Dermis blood vessel endothelial cell (primary cell): ENCODE measurements around the gene PARD3. TPM values are rescaled to one million over a fixed set of nuclear protein-coding genes. Genes with fewer than 3 reads are reported as not detected.
"Not testable (repeated sequence)": the region's sequence is repeated elsewhere in the genome, so short reads cannot be mapped to it uniquely, and the experiment has no call there.

Experiments used
- DNase-seq: peaks from one replicate; pipeline ENCODE4 v3.0.0; 2010
- total RNA-seq: library from RNA; depleted of rRNA; stranded (reverse); fragments of >200 nt; gene quantifications from 2 replicates; pipeline ENCODE4 v1.2.3, GENCODE V29; 2014

PARD3 gene
- total RNA-seq, 1 donor from 2014 or later = 36.4 TPM

DNA sequence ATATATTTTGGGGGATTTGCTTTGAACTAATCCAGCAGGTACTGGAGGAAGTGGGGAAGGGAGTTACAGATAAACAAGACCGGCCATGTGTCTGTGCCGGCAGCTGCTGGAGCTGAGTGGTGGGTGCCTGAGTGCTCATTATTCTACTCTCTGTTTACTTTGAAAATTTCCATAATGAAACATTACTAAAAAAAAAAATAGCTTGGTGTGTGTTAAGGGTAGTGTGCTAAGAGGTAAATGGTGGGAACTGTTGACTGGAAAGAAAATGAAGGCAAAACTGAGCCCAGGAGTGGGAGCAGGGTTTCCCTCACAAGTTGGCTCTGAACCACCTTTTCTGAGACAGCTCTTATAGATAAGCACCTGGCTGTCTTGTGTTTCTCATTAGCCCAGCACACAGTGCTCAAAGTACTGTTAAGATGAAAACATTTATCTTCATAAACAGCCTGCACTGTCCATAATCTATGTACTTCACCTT is 50.6 kb downstream of the PARD3 start:
- DNase-seq = no peak

DNA sequence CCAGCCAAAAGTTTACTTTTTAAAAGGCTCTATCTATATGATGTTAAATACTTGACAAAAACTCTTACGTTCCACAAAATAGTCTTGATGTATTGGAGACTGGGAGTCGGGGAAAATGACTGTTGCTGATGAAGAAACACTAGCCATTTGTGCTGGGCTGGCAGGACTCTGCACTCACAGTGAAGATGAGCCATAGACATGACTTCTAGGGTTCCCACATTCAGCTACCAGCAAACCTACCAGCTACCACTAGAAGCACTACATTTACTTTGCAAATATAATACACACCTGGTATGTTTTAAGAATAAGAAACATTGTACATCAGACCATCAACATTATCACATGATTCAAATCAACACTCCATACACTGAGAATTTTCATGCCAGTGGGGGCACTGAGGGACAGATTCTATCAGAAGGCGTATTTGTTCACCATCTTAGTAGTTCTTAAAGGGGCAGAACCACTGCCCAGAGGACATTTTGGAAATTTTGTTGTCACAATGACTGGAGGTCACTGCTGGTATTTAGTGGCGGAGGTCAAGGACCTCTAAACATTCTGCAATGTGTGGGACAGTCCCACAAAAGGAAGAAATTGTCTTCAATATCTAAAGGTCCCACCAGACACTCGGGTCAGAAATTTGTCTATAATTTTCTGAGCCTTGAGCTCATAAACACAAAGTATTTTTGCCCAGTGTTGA is 52.3 kb downstream of the PARD3 start:
- no peak for DNase-seq

DNA sequence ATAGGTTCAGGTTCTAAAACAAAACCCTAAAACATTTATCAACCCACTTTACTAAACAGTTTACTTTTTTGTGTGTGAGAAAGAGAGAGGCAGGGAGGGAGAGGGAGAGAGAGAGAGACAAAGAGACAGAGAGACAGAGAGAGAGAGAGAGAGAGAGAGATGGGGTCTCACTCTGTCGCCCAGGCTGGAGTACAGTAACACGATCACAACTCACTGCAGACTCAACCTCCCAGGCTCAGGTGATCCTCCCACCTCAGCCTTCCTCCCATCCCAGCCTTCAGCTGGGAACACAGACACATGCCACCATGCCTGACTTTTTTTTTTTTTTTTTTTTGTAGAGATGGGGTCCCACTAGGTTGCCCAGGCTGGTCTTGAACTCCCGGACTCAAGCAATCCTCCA is 52.9 kb downstream of the PARD3 start:
- DNase-seq = no peak

DNA sequence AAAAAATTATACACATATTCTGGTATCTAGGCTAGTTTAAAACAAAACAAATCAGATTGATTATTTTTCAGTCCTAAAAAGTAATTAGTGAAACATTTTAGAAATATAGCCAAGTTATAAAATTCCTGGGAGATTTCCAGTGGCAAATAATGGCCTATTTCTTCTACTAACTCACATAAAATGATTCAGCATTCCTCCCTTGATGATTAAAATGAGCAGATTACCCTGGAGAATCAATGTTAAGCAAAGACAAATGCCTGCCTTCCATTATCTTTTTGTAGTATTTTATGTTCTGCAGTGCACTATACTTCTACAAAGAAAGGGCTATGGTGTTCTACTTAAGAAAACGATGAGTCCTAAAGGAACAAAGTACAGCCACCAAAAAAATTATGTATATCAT is 53.6 kb downstream of the PARD3 start:
- DNase-seq = no peak

DNA sequence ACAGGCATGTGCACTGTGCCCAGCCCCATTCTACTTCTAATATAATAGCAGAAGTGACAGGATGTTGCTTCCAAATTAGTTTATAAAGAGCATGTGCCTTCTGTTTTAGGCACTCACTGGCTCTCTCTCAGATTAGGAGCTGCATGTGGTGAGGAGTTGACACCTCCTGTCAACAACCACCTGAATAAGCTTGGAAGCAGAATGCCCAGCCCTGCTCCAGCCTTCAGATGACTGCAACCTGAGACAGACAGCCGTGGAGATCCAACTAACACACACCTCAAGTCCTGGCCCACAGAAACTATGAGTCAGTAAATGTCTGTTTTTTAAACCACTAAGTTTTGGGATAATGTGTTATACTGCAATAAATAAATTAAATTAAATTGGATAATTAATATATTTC is 54.5 kb downstream of the PARD3 start:
- no peak for DNase-seq

DNA sequence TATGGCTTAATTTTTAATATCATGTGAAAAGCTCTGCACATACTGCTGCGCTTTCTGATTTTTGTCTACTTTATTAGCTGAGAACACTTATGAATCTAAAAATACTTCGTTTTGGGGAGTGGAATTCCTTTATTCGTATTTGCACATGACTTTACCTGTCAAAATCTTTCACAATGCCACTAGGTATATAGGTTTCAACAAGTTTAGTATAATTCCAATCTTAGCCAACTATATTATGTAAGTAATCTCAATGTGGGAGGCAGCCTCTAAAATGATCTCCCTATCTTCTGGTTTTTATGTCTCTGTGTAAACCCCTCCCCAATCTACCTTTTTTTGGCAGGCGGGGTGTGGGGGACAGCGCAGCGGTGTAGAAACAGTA is 55.3 kb downstream of the PARD3 start:
- no peak for DNase-seq

DNA sequence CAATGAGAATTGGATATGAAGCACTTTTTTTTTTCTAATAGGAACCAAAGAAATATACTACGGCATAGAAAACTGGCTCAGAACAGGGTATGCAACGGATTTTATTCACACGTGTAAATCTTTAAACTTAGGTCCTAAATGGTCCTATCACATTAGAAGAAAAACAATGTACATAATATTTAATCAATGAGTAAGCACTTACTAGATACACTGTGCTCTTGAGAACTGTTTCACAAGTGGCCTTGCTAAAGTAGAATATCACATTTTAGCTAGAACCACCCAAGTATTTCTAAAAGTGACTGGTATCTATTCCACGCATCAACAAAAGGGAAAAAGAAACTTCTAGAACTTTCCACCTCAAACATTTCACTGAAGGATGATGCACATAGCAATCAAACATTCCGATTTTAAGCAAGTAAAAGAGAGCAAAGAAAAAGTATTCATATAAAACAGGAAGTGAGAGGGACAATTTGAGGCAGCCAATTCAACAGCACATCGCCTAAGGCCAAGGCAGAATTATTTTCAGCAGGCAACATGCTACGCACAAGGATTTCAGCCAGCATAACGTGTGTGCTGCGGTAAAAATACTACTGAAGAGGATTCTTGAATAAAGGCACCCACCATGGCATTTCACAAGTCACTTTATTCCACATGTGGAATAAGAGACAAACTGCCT is 55.8 kb downstream of the PARD3 start:
- DNase-seq = no peak

DNA sequence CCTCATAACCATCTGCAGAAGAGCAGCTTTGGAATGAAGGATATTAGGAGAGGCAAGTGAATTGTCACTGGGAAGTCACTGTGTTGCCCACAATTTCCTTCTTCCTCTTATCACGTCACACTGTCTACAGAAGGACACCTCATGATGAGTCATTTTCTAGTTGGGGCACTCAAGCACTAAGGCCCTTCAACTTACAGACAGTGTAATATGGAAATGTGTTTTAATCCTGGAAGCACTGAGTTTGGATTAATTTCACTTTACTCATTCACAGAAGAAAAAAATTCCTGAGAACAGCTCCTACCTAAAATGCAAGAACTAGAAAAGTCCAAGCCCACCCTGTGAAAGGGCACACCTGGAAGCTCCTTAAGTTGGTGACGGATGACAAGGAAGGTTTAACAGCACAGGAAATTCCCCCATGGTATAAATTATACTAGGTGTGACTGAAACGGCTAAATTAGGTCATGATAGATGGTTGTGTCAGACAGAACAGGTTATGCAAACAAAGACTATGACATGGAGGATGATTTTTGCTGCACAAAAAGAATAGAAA is 56.6 kb downstream of the PARD3 start:
- peak; percentile 67 for DNase-seq

DNA sequence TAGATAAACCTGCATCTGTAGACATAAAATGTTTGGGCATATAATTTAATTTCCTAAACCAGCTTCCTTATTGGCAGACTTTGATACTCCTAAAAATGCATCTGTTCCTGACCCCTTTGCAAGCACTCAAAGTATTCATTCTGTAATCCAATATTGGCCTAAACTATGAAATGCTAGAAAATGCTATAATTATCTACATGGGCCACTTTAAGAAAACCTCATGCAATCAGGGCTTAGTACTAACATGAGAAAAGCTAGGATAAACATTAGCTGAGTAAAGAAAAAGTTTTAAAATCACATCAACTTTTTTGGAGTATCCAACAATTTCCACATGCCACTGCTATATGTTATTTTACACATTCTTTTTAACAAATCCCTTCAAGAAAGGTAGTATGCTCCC is 57.2 kb downstream of the PARD3 start:
- no peak for DNase-seq

DNA sequence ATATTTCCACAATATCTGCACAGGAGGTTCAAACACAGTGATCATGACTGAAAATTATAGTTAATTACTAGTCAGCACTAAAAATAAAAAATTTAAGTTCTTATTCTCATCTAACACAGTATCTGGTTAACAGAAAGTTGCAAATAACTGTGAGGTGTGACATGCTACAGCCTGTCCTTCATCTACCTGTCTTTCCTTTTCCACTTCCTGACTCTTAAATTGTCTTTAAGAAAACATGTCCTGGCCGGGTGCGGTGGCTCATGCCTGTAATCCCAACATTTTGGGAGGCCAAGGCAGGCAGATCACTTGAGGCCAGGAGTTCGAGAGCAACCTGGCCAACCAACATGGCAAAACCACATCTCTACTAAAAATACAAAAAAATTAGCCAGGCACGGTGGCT is 57.9 kb downstream of the PARD3 start:
- DNase-seq = not testable (repeated sequence)

DNA sequence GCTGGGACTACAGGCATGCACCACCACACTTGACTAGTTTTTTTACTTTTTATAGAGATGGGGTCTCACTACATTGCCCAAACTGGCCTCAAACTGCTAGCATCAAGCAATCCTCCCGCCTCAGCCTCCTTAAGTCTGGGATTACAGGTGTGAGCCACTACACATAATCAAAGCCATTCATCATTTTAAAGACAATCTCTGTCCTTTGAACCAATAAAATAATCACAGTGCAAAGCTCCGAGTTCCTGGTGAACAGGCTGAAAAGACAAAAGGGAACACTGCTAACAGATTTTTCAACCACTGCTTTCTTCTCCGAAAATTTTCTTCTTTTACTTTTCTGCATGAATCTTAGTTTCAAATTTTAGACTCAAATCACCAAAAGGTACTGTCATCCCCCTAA is 58.5 kb downstream of the PARD3 start:
- DNase-seq = no peak

DNA sequence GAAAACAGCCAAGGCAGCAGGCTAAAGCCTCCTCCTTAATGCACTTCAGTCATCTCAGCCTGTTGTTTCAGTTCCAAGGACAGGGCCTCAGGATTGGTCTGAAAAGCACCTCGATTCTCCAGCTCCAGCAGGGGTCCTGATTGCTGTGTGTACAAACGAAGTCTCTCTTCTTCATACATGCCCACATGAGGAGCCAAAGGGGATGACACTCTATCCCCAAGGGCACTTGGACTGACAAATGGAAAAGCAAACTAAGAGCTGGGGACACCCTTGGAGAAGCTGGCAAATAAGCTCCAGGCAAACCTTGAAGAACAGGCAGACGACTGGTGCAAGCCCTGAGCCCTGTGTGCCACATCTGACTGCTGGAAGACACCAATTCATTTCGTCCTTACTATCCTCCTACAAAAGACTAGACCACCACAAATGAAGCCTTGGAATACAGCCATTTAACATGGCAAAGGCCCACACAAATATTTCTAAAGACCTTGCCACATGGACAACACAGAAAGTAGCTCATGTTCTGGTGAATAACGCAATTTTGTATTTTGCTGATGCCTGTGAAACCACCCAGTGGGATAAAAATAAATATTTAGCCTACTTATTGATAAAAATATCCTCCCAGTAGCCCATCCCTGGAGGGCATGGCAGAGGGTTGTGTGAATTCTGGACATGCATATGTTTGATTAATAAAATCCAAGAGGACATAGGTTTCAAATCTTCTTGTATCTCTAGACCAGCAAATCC is 61.9 kb downstream of the PARD3 start:
- DNase-seq = no peak

DNA sequence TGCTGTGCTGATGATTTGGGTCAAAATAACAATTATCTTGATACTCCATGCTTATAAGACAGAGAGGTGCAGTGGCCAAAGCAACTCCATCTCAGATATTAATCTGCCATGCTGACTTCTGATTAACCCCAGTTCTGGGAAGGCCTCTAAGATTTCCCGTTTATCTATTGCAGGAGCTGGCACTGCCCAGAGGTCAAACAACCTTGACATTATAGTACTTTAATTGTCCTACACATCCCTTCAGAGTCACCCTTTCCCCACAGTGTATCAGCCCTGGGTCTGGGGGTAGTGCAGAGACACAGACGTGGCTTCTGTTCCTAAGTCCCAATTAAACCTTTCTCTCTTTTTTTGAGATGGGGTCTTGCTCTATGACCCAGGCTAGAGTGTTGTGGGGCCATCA is 63.8 kb downstream of the PARD3 start:
- DNase-seq = no peak

DNA sequence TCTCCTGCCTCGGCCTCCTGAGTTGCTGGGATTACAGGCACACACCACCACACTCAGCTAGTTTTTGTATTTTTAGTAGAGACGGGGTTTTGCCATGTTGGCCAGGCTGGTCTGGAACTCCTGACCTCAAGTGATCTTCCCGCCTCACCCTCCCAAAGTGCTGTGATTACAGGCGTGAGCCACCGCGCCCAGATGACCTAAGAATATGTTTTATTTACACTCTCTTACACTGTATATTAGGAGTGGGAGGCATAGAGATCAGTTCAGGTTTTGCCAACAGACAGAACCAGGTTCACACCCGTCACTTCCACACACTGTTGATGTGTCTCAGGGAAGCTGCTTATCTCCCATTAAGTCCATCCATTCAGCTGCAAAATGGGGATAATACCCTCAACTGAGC is 64.3 kb downstream of the PARD3 start:
- DNase-seq = not testable (repeated sequence)

DNA sequence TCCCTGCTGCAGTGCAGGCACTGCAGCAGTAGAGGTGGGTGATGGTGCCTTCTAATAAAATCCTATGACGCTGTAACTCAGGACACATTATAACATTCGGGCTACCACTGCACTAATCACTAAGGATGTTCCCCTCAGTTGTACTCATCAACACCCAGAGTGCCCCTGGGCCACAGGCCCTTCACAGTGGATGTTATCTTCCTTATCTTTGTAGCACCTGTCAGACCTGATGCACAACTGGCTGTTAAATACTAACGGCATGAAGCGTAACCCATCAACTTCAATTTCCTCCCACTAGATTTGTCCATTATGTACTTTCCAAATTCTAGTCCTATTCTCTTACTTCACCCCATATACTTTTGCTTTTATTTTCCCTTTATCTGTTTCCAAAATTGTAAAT is 66.3 kb downstream of the PARD3 start:
- no peak for DNase-seq

DNA sequence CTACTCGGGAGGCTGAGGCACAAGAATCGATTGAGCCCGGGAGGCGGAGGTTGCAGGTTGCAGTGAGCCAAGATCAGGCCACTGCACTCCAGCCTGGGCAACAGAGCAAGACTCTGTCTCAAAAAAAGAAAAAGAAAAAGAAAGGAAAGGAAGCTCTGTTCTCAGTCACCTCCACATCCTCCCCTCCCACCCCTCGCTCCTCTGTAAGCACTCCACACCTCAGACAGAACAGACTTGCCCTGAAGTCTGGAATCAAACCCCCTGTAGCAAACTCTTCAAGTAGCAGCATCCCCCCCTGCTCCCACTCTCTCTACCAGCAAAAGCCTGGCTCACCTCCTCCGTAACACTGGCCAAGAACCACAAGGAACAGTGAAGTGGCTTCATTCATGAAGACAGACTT is 66.7 kb downstream of the PARD3 start:
- DNase-seq = no peak

DNA sequence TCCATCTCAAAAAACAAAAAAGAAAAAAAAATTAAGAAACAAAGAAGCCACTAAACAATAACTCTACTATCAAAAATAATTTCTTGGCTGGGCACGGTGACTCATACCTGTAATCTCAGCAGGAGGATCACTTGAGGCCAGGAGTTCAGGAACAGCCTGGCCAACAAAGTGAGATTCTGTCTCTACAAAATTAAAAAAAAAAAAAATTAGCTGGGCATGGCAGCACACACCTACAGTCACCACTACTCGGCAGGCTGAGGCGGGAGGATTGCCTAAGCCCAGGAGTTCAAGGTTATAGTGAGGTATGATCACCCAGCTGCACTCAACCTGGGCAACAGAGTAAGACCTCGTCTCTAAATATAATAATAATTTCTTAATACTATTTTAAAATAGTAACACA is 69.0 kb downstream of the PARD3 start:
- DNase-seq = no peak

DNA sequence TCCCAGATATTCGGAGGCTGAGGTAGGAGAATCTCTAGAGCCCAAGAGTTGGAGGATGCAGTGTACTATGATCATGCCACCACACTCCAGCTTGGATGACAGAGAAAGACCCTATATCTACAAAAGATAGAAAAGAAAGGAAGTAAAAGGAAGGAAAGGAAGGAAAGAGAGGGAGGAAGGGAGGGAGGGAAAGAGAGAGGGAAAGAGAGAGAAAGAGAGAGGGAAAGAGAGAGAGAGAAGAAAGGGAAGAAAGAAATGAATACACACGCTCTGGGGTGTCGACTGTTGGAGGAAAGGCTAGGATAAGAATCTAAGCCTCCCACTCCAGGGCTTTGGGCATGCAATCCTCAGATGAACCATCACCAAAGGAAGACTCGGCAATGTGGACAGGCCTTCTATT is 69.9 kb downstream of the PARD3 start:
- no peak for DNase-seq

DNA sequence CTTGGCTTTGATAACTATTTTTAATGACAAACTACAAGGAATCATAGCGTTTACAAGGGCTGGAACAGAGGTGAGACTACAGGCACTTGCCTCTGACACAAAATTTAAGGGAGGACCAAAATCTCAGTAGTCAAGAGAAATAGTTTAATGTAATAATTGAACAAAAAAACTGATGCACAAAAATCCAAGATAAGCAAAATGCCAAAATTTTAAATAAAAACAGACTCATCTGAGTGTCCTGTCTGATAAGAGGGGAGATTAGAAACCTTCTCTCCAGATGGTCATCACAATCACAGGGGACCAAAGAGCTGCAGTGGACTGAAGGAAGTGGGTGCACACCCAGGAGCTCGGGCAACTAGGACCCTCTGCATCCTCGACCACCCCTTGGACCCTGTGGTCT is 70.5 kb downstream of the PARD3 start:
- DNase-seq = no peak

DNA sequence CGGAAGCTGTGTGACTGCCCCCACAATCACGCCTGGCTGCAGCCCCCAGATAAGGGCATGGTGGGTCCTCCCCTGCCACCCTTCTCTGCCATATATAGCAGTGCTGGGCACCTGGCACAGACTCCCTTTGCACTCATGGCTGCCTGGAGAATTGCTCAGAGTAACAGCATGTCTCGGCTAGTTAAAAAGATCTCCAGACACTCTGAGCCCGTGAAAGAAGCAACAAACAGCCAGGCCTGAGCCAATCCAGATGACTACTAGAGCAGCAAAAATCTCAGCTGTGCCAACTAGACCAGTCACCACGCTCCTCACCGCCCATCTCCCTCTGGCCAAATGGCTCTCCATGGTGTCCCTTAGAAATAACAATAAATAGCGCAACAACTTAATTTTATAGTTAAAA is 71.3 kb downstream of the PARD3 start:
- DNase-seq = no peak

DNA sequence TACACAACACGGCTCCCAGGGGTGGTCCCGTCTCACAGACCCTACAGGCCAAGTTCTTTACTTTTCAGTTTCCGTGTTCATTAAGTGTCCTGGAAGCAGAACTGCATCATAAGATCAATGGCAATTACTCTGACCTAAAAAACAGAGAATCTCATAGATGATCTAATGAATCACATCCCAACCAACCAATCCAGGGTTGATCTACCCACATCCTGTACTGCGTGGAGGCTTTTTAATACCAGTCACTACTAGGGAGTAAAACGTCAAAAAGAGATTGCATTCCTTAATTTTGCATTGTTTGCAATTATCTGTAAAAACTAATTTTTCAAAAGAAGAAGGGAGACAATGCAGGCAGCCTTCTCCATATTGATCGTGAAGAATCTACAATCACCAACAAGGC is 72.6 kb downstream of the PARD3 start:
- no peak for DNase-seq

DNA sequence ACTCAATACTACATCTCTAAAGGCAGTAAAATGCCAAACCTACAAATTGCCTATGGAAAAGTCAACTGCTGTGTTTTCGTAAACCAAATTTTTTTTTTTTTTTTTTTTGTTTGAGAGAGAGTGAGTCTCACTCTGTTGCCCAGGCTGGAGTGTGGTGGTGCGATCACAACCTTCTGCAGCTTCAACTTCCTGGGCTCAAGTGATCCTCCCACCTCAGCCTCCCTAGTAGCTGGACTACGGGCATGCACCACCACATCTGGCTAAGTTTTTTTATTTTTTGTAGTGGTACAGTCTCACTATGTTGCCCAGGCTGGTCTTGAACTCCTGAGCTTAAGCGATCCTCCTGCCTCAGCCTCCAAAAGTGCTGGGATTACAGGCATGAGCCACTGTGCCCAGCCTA is 74.0 kb downstream of the PARD3 start:
- not testable (repeated sequence) for DNase-seq

DNA sequence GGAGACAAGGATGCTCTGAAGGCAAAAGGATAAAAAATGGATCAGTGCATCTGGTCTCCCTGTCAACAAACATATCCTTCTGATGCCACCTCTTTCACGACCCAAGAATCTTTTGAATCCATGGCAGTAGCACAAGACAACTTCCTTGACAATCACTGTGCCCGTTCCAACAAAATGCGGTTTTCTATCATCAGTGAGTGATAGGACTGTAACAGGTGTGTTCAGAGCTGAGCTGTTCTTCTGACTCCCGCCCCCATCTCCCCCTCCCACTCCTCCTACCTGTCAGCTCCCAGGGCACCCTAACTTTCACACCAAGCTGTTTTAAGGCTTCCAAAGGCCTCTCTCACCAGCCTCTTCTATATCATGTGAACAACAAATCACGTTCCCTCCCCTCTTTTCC is 74.8 kb downstream of the PARD3 start:
- DNase-seq = no peak

DNA sequence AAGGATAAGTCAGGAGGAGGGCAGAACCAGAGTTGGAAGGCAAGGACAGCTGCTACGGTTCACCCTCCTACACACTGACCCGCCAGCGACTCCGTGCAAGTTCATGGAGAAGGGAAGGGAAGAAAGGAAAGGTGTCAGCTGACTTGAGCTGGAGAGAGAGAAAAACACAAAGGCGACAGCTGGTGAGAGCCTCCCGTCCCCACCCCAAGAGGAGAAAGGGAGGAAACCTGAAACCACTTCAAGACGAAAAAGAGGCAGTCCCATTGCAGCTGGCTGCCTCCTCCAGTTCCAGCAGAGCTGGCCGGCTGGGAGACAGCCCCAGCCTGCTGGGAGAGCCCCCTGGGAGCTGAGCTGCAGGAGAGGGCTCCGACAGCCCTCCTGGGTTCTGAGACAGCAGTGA is 75.2 kb downstream of the PARD3 start:
- no peak for DNase-seq
